Kidney (tissue), 14 donors: Measurements from ENCODE around the gene TSC2. TPM values are rescaled to one million over a fixed set of nuclear protein-coding genes. Genes with fewer than 3 reads are reported as not detected.
A peak's percentile ranks its signal among the peaks of the same experiment; 100 is the strongest.

ENCODE experiments used
- DNase-seq, 5 donors: peaks; one replicate each; pipeline ENCODE4 v3.0.0-alpha.2; 2013 to 2020
- FAIRE-seq: peaks from 2 replicates; lab custom pipeline; 2012; peaks lifted over from hg19 to GRCh38; lab: Jason Lieb, UNC
- H3K27ac ChIP-seq, 2 donors: one replicate each; pipeline ENCODE4 v1.7.0; 2013; ENCODE audit warnings: low read depth in 2 of 2, low read length in 2 of 2, inconsistent platforms in 1 of 2
- H3K27me3 ChIP-seq: one replicate; pipeline ENCODE4 v1.7.1; 2013; ENCODE audit warnings: low read length, inconsistent platforms; ENCODE audit not compliant: control insufficient read depth, insufficient read depth
- H3K36me3 ChIP-seq, 3 donors: one replicate each; pipeline versions ENCODE4 v1.7.0 to v1.7.1; 2013; ENCODE audit warnings: low read length in 3 of 3, control low read depth in 1 of 3, inconsistent platforms in 1 of 3; ENCODE audit not compliant: insufficient read depth in 3 of 3, control insufficient read depth in 2 of 3
- H3K4me1 ChIP-seq, 3 donors: one replicate each; pipeline versions ENCODE4 v1.7.0 to v1.7.1; 2013; ENCODE audit warnings: low read length in 3 of 3, inconsistent platforms in 1 of 3, low read depth in 1 of 3; ENCODE audit not compliant: control insufficient read depth in 2 of 3, insufficient read depth in 2 of 3
- H3K4me3 ChIP-seq, 3 donors: one replicate each; pipeline versions ENCODE4 v1.7.0 to v1.8.1; 2013; ENCODE audit warnings: low read length in 3 of 3, control low read depth in 1 of 3, inconsistent platforms in 1 of 3
- H3K9ac ChIP-seq, 3 donors: one replicate each; pipeline versions ENCODE4 v1.7.0 to v1.7.1; 2013; ENCODE audit warnings: low read length in 3 of 3, control low read depth in 1 of 3, inconsistent platforms in 1 of 3
- H3K9me3 ChIP-seq, 3 donors: one replicate each; pipeline versions ENCODE4 v1.7.0 to v1.7.1; 2013; ENCODE audit warnings: low read length in 3 of 3, control low read depth in 1 of 3, inconsistent platforms in 1 of 3; ENCODE audit not compliant: control insufficient read depth in 2 of 3, insufficient read depth in 1 of 3
- CTCF ChIP-seq: IDR thresholded peaks from 3 replicates; pipeline ENCODE4 v1.5.1; 2012; ENCODE audit warnings: mild to moderate bottlenecking, moderate library complexity, borderline replicate concordance; ENCODE audit not compliant: insufficient read depth; ENCODE audit errors: extremely low read depth
- intact Hi-C: fragments of 100-400 bp; cut with DNase I; formaldehyde crosslinking; loops from one replicate; pipeline ENCODE4 v1.11.1; 2022
- polyA plus RNA-seq: library from polyadenylated mRNA; stranded (reverse); fragments of 350-450 nt; fragmentation: Illumina TruSeq; extraction: RNeasy Lipid Tissue Mini Kit (QIAGEN cat#74804); gene quantifications from one replicate; pipeline ENCODE4 v1.2.3, GENCODE V29; 2014; ENCODE audit warnings: low read depth, low replicate concordance; ENCODE audit not compliant: insufficient read depth
- total RNA-seq: library from RNA; stranded (reverse); fragmentation: NEBNext Ultra II Directional; extraction: Animal tissue kit (Norgen Biotek cat#: 25700); gene quantifications from one replicate; pipeline ENCODE4 v1.2.1, GENCODE V29; 2021
- donor health status: control.
- donor health status: control.
- donor health status: control.
- donor health status: control.
- donor health status: control.
- donor health status: DM: yes; HTN: yes; CAD: no.
- donor health status: Normal renal cell carcinoma (clear cell type).

Gene TSC2
- total and polyA plus RNA-seq, 2 donors from 2014 or later = 40.0 to 151 TPM

- H3K9ac ChIP-seq = no peak overlapping the region
- TF ChIP-seq CTCF = no peak
- intact Hi-C loops = loop anchor here (10.0 kb wide), 1 partner anchor 120 kb away; the partner anchor contains the start of gene RAB26
- H3K9me3 ChIP-seq = no peaks in the 10 kb centered on the region
- DNase-seq (peak in 1 of 5 donors; percentile 77), FAIRE-seq (no peak)
- H3K4me1 ChIP-seq = peaks cover 0 to 41% (median 0%) of the 10 kb centered on the region in 3 donors
- no peaks in the 10 kb centered on the region for H3K36me3 ChIP-seq
- H3K27ac ChIP-seq = no peak overlapping the region
- H3K27me3 ChIP-seq = no peaks in the 10 kb centered on the region
- no peak overlapping the region for H3K4me3 ChIP-seq
These were observed 22.5 kb upstream of the TSC2 start for GRCh38 chr16:2025251-2025650.

DNA sequence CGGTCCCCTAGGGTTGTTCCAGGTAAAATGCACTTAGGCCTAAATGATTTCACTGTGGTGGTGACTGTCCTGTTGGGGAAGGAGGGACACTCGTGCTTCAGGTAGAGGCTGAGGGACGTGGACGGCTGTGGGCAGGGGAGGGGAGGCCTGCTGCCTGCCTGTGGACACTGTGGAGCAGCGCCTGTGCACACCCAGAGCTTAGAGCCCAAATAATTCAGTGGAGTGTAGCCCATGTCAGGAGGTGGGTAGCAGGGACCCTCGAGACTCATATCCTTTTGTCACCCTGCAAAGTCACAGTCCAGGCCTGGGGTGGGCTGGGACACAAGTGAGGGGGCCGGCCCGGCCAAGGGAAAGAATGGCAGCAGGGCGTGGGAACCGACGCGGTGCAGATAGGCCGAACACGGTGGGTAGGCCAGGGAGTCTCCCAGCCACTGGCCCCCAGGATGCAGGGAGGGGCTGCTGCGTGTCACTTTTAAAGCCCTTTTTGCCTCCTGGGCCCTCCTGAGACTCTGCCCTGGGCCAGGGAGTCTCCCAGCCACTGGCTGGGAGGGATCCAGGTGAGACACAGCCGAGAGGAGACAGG, 21.8 kb upstream of the TSC2 start:
- Histone ChIP-seq H3K9ac (peak overlapping the region in 2 of 3 donors; percentile 51 to 60), H3K4me3 (peak overlapping the region in 2 of 3 donors; percentile 53 to 56), H3K9me3 (no peaks in the 10 kb centered on the region), H3K27me3 (no peaks in the 10 kb centered on the region), H3K4me1 (peaks cover 0 to 41% (median 0%) of the 10 kb centered on the region in 3 donors), H3K36me3 (no peaks in the 10 kb centered on the region), H3K27ac (peak overlapping the region; percentile 30 to 43)
- no peak for TF ChIP-seq CTCF
- DNase-seq (peak in 1 of 5 donors; percentile 73), FAIRE-seq (no peak)
- intact Hi-C loops = loop anchor here (10.0 kb wide), 1 partner anchor 119 kb away; the partner anchor contains the start of gene RAB26

DNA sequence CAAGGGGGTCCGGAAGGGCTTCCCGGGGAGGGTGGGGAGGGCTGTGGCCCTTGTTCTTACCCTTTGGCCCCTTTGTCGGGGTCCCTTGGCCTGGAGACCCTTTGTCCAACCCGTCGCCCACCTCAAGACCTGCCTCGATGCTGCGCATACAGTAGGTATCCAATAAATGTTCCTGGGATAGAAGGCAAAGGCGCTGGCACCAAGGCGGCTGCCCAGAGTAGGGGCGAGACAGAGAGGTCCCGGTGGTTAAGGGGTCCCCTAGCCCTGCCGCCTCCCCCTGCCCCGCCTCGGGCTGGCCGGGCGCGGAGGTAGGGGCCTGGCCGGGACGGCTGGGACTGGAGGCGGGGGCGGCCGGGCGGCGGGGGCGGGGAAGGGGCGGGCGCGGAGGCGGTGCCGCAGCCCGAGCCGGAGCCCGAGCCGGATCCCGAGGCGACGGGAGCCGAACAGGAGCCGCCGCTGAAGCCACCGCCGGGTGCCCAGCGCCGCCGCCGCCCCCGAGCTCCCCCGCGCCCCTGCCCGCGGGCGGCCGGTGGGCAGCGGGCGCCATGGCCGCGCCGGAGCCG, 21.2 kb upstream of the TSC2 start, which contains the start of gene NHERF2:
Gene NHERF2 (plus strand): TSS at position 442 of the 563 bp plus-strand sequence. CDS start 104 bp downstream, at position 546.
- Histone ChIP-seq H3K4me3 (peak within 1 kb of the TSS; percentile 64 to 91 (median 82)), H3K9ac (peak within 1 kb of the TSS; percentile 51 to 90 (median 60)), H3K27me3 (no peaks in the 10 kb centered on the region), H3K36me3 (no peaks in the 10 kb centered on the region), H3K9me3 (no peaks in the 10 kb centered on the region), H3K4me1 (peaks cover 0 to 41% (median 0%) of the 10 kb centered on the region in 3 donors), H3K27ac (peak within 1 kb of the TSS; percentile 30 to 43)
- peak in 3 of 5 donors; percentile 71 to 79 (median 74) for DNase-seq
- intact Hi-C loops = loop anchor here (10.0 kb wide), 1 partner anchor 118 kb away; the partner anchor contains the start of gene RAB26
- no peak for TF ChIP-seq CTCF
- no peak for FAIRE-seq
